Testis (tissue), 2 donors: ENCODE data around the gene HMX3.

Experiments
- CTCF ChIP-seq, 3 experiments: fragments of 450-650 bp in 2 of 3; fragments of 200-600 bp in 1 of 3; sonication (generic) in 1 of 3; IDR thresholded peaks; one replicate each; pipeline ENCODE4 v1.5.1; 2016 to 2019; ENCODE audit warnings: antibody characterized with exemption in 3 of 3, mild to moderate bottlenecking in 2 of 3, moderate library complexity in 1 of 3
- POLR2A ChIP-seq: fragments of 450-650 bp; IDR thresholded peaks from one replicate; pipeline ENCODE4 v1.6.1; 2017; ENCODE audit warnings: antibody characterized with exemption, mild to moderate bottlenecking, moderate library complexity

GRCh38 chr10:123143825-123144168, 8.0 kb downstream of the HMX3 start:
- TF ChIP-seq CTCF (IDR thresholded peaks at IDR 0.05) (no peak), POLR2A (no peak)
